ENCODE measurements around the gene SLC25A3. TPM values are rescaled to one million over a fixed set of nuclear protein-coding genes. Genes with fewer than 3 reads are reported as not detected.

SLC25A3 gene
- total and polyA plus RNA-seq, 9 of the 15 experiments (the other 6 are each of a cell fraction or from before 2014, with no cell fraction given) = 264 to 766 (median 495) TPM

DNA sequence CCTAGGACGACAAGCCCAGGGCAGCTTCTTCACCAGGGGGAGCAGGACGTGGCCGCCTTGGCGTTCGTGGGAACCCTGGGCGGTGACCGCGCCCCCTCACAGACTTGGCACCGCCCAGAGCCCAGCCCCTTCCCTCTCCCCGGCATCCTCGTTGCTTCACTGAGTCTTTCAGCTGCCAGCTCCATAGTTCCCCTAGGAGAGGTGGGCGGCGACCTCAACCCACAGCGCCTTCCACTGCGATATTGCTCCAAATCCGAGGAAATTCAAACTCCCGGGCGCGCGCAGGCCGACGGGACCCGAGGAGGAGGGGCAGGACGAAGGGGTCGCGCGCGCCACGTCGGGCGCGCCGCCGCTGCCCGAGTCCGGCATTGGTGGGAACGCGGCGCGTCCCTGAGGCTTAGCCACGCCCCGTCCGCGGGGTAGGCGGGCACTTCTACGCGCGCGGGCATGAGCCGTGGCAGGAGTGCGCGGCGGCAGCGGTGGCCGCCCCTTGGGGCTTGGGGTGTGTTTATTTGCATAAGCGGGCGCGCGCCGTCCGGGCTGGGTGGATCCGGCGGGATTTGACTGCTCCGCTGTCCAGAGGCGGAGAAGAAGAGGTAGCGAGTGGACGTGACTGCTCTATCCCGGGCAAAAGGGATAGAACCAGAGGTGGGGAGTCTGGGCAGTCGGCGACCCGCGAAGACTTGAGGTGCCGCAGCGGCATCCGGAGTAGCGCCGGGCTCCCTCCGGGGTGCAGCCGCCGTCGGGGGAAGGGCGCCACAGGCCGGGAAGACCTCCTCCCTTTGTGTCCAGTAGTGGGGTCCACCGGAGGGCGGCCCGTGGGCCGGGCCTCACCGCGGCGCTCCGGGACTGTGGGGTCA lies 51.5 kb downstream of the SLC25A3 start, which contains the start of the genes APAF1 and IKBIP (continued):
- TF ChIP-seq, protein P1, sequence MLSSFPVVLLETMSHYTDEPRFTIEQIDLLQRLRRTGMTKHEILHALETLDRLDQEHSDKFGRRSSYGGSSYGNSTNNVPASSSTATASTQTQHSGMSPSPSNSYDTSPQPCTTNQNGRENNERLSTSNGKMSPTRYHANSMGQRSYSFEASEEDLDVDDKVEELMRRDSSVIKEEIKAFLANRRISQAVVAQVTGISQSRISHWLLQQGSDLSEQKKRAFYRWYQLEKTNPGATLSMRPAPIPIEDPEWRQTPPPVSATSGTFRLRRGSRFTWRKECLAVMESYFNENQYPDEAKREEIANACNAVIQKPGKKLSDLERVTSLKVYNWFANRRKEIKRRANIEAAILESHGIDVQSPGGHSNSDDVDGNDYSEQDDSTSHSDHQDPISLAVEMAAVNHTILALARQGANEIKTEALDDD (IDR thresholded peaks at IDR 0.05) = no peak
- no peak for TF ChIP-seq CBFA2T2 (conservative IDR thresholded peaks at IDR 0.05)
- TF ChIP-seq, protein P2, sequence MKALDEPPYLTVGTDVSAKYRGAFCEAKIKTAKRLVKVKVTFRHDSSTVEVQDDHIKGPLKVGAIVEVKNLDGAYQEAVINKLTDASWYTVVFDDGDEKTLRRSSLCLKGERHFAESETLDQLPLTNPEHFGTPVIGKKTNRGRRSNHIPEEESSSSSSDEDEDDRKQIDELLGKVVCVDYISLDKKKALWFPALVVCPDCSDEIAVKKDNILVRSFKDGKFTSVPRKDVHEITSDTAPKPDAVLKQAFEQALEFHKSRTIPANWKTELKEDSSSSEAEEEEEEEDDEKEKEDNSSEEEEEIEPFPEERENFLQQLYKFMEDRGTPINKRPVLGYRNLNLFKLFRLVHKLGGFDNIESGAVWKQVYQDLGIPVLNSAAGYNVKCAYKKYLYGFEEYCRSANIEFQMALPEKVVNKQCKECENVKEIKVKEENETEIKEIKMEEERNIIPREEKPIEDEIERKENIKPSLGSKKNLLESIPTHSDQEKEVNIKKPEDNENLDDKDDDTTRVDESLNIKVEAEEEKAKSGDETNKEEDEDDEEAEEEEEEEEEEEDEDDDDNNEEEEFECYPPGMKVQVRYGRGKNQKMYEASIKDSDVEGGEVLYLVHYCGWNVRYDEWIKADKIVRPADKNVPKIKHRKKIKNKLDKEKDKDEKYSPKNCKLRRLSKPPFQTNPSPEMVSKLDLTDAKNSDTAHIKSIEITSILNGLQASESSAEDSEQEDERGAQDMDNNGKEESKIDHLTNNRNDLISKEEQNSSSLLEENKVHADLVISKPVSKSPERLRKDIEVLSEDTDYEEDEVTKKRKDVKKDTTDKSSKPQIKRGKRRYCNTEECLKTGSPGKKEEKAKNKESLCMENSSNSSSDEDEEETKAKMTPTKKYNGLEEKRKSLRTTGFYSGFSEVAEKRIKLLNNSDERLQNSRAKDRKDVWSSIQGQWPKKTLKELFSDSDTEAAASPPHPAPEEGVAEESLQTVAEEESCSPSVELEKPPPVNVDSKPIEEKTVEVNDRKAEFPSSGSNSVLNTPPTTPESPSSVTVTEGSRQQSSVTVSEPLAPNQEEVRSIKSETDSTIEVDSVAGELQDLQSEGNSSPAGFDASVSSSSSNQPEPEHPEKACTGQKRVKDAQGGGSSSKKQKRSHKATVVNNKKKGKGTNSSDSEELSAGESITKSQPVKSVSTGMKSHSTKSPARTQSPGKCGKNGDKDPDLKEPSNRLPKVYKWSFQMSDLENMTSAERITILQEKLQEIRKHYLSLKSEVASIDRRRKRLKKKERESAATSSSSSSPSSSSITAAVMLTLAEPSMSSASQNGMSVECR (CRISPR knock-in tag; IDR thresholded peaks at IDR 0.05) = peak; percentile 59
- TF ChIP-seq ZNF644 (tag; IDR thresholded peaks at IDR 0.05; ENCODE audit: low read depth) = peak; percentile 48; the same call in 1 of the 2 replicates
- TF ChIP-seq YBX1 (IDR thresholded peaks at IDR 0.05) = no peak
- TF ChIP-seq LEF1 (IDR thresholded peaks at IDR 0.05) = no peak
- TF ChIP-seq, protein P3, sequence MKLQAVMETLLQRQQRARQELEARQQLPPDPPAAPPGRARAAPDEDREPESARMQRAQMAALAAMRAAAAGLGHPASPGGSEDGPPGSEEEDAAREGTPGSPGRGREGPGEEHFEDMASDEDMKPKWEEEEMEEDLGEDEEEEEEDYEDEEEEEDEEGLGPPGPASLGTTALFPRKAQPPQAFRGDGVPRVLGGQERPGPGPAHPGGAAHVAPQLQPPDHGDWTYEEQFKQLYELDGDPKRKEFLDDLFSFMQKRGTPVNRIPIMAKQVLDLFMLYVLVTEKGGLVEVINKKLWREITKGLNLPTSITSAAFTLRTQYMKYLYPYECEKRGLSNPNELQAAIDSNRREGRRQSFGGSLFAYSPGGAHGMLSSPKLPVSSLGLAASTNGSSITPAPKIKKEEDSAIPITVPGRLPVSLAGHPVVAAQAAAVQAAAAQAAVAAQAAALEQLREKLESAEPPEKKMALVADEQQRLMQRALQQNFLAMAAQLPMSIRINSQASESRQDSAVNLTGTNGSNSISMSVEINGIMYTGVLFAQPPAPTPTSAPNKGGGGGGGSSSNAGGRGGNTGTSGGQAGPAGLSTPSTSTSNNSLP (IDR thresholded peaks at IDR 0.05; ENCODE audit: borderline replicate concordance, low read depth, low read length) = no peak
- TF ChIP-seq CBX8 (IDR thresholded peaks at IDR 0.05; ENCODE audit: borderline replicate concordance, extremely low read depth, low read depth, low read length, poor library complexity, severe bottlenecking) = no peak
- no peak for TF ChIP-seq HDAC8 (tag; IDR thresholded peaks at IDR 0.05)
- TF ChIP-seq, protein P4, sequence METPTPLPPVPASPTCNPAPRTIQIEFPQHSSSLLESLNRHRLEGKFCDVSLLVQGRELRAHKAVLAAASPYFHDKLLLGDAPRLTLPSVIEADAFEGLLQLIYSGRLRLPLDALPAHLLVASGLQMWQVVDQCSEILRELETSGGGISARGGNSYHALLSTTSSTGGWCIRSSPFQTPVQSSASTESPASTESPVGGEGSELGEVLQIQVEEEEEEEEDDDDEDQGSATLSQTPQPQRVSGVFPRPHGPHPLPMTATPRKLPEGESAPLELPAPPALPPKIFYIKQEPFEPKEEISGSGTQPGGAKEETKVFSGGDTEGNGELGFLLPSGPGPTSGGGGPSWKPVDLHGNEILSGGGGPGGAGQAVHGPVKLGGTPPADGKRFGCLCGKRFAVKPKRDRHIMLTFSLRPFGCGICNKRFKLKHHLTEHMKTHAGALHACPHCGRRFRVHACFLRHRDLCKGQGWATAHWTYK (CRISPR knock-in tag; IDR thresholded peaks at IDR 0.05) = peak; percentile 33; the same call in 1 of the 2 replicates
- TF ChIP-seq TGIF2 (CRISPR knock-in tag; IDR thresholded peaks at IDR 0.05) = 0 out of 2 replicates have a peak, but pooled peaks have one; percentile 8
- no peak; the same call in 1 of the 2 replicates for TF ChIP-seq SMARCA4 (IDR thresholded peaks at IDR 0.05)
- TF ChIP-seq, protein P5, sequence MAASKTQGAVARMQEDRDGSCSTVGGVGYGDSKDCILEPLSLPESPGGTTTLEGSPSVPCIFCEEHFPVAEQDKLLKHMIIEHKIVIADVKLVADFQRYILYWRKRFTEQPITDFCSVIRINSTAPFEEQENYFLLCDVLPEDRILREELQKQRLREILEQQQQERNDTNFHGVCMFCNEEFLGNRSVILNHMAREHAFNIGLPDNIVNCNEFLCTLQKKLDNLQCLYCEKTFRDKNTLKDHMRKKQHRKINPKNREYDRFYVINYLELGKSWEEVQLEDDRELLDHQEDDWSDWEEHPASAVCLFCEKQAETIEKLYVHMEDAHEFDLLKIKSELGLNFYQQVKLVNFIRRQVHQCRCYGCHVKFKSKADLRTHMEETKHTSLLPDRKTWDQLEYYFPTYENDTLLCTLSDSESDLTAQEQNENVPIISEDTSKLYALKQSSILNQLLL (CRISPR knock-in tag; IDR thresholded peaks at IDR 0.05; ENCODE audit: borderline replicate concordance) = no peak
- TF ChIP-seq NFYB (IDR thresholded peaks at IDR 0.05; ENCODE audit: extremely low read depth, insufficient read length) = no peak
- TF ChIP-seq ZNF75A (CRISPR knock-in tag; IDR thresholded peaks at IDR 0.05) = no peak
- no peak for TF ChIP-seq CAMTA2 (CRISPR knock-in tag; conservative IDR thresholded peaks at IDR 0.05)
- TF ChIP-seq HEY1 (CRISPR knock-in tag; IDR thresholded peaks at IDR 0.05; ENCODE audit: borderline replicate concordance) = no peak

Measured in K562 (cell line).